Measurements from ENCODE around the gene TRPM2.
"Not testable (repeated sequence)": the region's sequence is repeated elsewhere in the genome, so short reads cannot be mapped to it uniquely, and the experiment has no call there.

TRPM2 gene

GRCh38 chr21:44397431-44398031, 44.1 kb downstream of the TRPM2 start:
- no peak for DNase-seq (ENCODE audit: low spot score)

- DNase-seq (ENCODE audit: low spot score), result no peak
Measured at GRCh38 chr21:44398499-44398898, 45.1 kb downstream of the TRPM2 start.

- DNase-seq (ENCODE audit: low spot score), result no peak
Measured at GRCh38 chr21:44399151-44399954, 45.9 kb downstream of the TRPM2 start.

GRCh38 chr21:44399955-44400790, 46.8 kb downstream of the TRPM2 start:
- no peak for DNase-seq (ENCODE audit: low spot score)

- DNase-seq (ENCODE audit: low spot score), result no peak
Measured at GRCh38 chr21:44400791-44401385, 47.5 kb downstream of the TRPM2 start.

- DNase-seq (ENCODE audit: low spot score), result no peak
Measured at GRCh38 chr21:44401386-44402160, 48.2 kb downstream of the TRPM2 start.

GRCh38 chr21:44402323-44403105, 49.1 kb downstream of the TRPM2 start:
- no peak for DNase-seq (ENCODE audit: low spot score)

GRCh38 chr21:44403106-44404020, 49.9 kb downstream of the TRPM2 start:
- DNase-seq (ENCODE audit: low spot score), result no peak

- DNase-seq (ENCODE audit: low spot score), result not testable (repeated sequence)
Measured at GRCh38 chr21:44404482-44404881, 51.1 kb downstream of the TRPM2 start.

GRCh38 chr21:44405091-44405947, 51.9 kb downstream of the TRPM2 start:
- DNase-seq (ENCODE audit: low spot score), result no peak

- DNase-seq (ENCODE audit: low spot score), result no peak
Measured at GRCh38 chr21:44405948-44406872, 52.8 kb downstream of the TRPM2 start.

- DNase-seq (ENCODE audit: low spot score), result no peak
Measured at GRCh38 chr21:44406953-44407352, 53.5 kb downstream of the TRPM2 start.

GRCh38 chr21:44407493-44407892, 54.1 kb downstream of the TRPM2 start:
- DNase-seq (ENCODE audit: low spot score), result no peak

GRCh38 chr21:44408226-44408625, 54.8 kb downstream of the TRPM2 start:
- no peak for DNase-seq (ENCODE audit: low spot score)

- DNase-seq (ENCODE audit: low spot score), result no peak
Measured at GRCh38 chr21:44413566-44414290, 60.3 kb downstream of the TRPM2 start.

- no peak for DNase-seq (ENCODE audit: low spot score)
Measured at GRCh38 chr21:44414291-44415072, 61.1 kb downstream of the TRPM2 start.
